Tibial nerve (tissue), 4 donors: ENCODE results near the gene IL1R2. TPM values are rescaled to one million over a fixed set of nuclear protein-coding genes. Genes with fewer than 3 reads are reported as not detected.

Source experiments
- DNase-seq, 2 donors: peaks; one replicate each; pipeline ENCODE4 v3.0.0-alpha.2; 2019; ENCODE audit warnings: low spot score in 2 of 2
- H3K27ac ChIP-seq, 4 donors: fragments of 200-600 bp; sonication (generic) in 3 of 4; one replicate each; pipeline ENCODE4 v1.5.1; 2017 to 2019; ENCODE audit warnings: mild to moderate bottlenecking in 1 of 4
- H3K27me3 ChIP-seq, 2 donors: fragments of 200-600 bp; sonication (generic) in 1 of 2; one replicate each; pipeline versions ENCODE4 v1.5.1 to v1.6.0; 2017 to 2019
- H3K36me3 ChIP-seq, 3 donors: fragments of 200-600 bp; sonication (generic); one replicate each; pipeline ENCODE4 v1.5.1; 2018 to 2019
- H3K4me1 ChIP-seq, 4 donors: fragments of 200-600 bp; sonication (generic) in 3 of 4; one replicate each; pipeline ENCODE4 v1.5.1; 2017 to 2019
- H3K4me3 ChIP-seq, 4 donors: fragments of 200-600 bp; sonication (generic) in 3 of 4; one replicate each; pipeline ENCODE4 v1.5.1; 2017 to 2019; ENCODE audit warnings: mild to moderate bottlenecking in 1 of 4, moderate library complexity in 1 of 4
- H3K9me3 ChIP-seq, 4 donors: fragments of 200-600 bp; sonication (generic) in 3 of 4; one replicate each; pipeline ENCODE4 v1.5.1; 2017 to 2019
- CTCF ChIP-seq, 5 experiments: fragments of 200-600 bp in 3 of 5; fragments of 450-650 bp in 2 of 5; sonication (generic) in 3 of 5; IDR thresholded peaks; one replicate each; pipeline ENCODE4 v1.5.1; 2016 to 2019; ENCODE audit warnings: antibody characterized with exemption in 5 of 5, mild to moderate bottlenecking in 3 of 5, moderate library complexity in 2 of 5
- EP300 ChIP-seq, 2 donors: sonication (generic); formaldehyde crosslinking; IDR thresholded peaks; one replicate each; pipeline ENCODE4 v1.6.1; 2017; ENCODE audit warnings: antibody characterized with exemption in 2 of 2, mild to moderate bottlenecking in 1 of 2
- POLR2A ChIP-seq, 2 donors: fragments of 450-650 bp; IDR thresholded peaks; one replicate each; pipeline ENCODE4 v1.6.1; 2017; ENCODE audit warnings: antibody characterized with exemption in 2 of 2, mild to moderate bottlenecking in 2 of 2, moderate library complexity in 2 of 2
- WGBS, 2 donors: methylation state at CpG; one replicate each; pipeline ENCODE4 v1.1.5; 2018; 5-methylcytosine and 5-hydroxymethylcytosine counted together
- total RNA-seq, 4 donors: library from RNA; depleted of rRNA; stranded (reverse); fragments of >200 nt; gene quantifications; one replicate each; pipeline ENCODE4 v1.1.0, GENCODE V29; 2016

IL1R2 gene
- total RNA-seq, 4 donors from 2014 or later, result 3.6 to 17.7 (median 7.5) TPM

GRCh38 chr2:101983928-101984327, 7.8 kb upstream of the IL1R2 start:
- no peak for DNase-seq
- TF ChIP-seq CTCF (IDR thresholded peaks at IDR 0.05), result peak in 3 of 5 experiments; percentile 24 to 44 (median 27)
- TF ChIP-seq POLR2A (IDR thresholded peaks at IDR 0.05), result no peak
- H3K9me3 ChIP-seq, result no peaks in the 10 kb centered on the region
- peaks cover 0 to 4% (median 0%) of the 10 kb centered on the region in 4 donors for H3K4me1 ChIP-seq
- H3K36me3 ChIP-seq, result no peaks in the 10 kb centered on the region
- WGBS, 2 donors, result 47 to 66% methylated on average over 2 of the region's 2 CpGs
- H3K27ac ChIP-seq, result no peak overlapping the region
- no peaks in the 10 kb centered on the region for H3K27me3 ChIP-seq
- H3K4me3 ChIP-seq, result no peak overlapping the region

DNA sequence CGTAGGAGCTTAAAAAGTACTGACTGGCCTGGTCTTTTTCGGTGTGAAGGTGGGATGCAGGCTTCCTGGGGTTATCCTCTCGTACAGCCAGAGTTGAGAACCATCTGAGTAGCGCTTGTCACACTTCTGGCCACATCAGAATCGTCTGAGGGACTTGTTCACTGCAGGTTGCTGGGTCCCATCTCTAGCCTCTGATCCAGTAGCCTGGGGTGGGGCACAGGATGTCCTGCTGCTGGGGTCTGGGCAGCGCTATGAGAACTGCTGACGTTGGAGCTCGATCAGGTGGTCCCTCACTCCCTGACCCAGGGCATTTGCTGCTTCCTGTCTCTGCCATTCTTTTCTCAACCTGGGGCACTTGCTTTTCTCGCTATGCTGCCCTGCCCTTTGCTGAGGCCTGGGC, 7.1 kb upstream of the IL1R2 start:
- no peaks in the 10 kb centered on the region for H3K36me3 ChIP-seq
- H3K4me3 ChIP-seq, result no peak overlapping the region
- WGBS, 2 donors, result 73 to 78% methylated on average over 9 of the region's 9 CpGs
- H3K4me1 ChIP-seq, result peaks cover 0 to 5% (median 2%) of the 10 kb centered on the region in 4 donors
- no peaks in the 10 kb centered on the region for H3K27me3 ChIP-seq
- DNase-seq, result no peak
- no peaks in the 10 kb centered on the region for H3K9me3 ChIP-seq
- H3K27ac ChIP-seq, result no peak overlapping the region
- TF ChIP-seq POLR2A (IDR thresholded peaks at IDR 0.05) (no peak), EP300 (IDR thresholded peaks at IDR 0.05) (no peak), CTCF (IDR thresholded peaks at IDR 0.05) (no peak)

- Histone ChIP-seq H3K27ac (no peak overlapping the region), H3K9me3 (no peaks in the 10 kb centered on the region), H3K4me1 (peaks cover 0 to 7% (median 2%) of the 10 kb centered on the region in 4 donors), H3K4me3 (no peak overlapping the region), H3K36me3 (no peaks in the 10 kb centered on the region), H3K27me3 (no peaks in the 10 kb centered on the region)
- TF ChIP-seq CTCF (IDR thresholded peaks at IDR 0.05) (no peak), EP300 (IDR thresholded peaks at IDR 0.05) (no peak), POLR2A (IDR thresholded peaks at IDR 0.05) (no peak)
- WGBS, 2 donors, result 77 to 87% methylated on average over 7 of the region's 7 CpGs
- DNase-seq, result no peak
These were observed 6.5 kb upstream of the IL1R2 start for GRCh38 chr2:101985101-101985792.

DNA sequence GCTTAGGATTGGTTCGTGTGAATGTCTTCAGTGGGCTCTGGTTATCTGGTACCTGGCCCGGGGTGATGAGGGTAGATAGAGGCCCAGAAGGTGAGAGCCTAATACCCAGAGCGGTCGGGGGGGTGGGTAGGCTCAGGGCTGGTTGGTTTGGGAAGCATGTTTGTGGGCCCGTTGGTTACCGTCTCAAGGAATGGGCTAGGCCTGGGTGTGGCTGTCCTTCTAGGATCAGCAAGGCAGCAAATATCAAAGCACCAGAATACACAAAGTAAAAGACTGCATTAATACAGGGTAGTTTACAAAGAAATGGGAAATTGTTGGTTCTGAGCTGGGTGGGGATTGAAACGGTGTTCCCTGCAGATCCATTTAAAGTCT, 6.0 kb upstream of the IL1R2 start:
- TF ChIP-seq EP300 (IDR thresholded peaks at IDR 0.05) (no peak), POLR2A (IDR thresholded peaks at IDR 0.05) (no peak), CTCF (IDR thresholded peaks at IDR 0.05) (no peak)
- Histone ChIP-seq H3K9me3 (no peaks in the 10 kb centered on the region), H3K27me3 (no peaks in the 10 kb centered on the region), H3K4me1 (peaks cover 0 to 7% (median 2%) of the 10 kb centered on the region in 4 donors), H3K27ac (no peak overlapping the region), H3K4me3 (no peak overlapping the region), H3K36me3 (no peaks in the 10 kb centered on the region)
- WGBS, 2 donors, result 83 to 89% methylated on average over 7 of the region's 7 CpGs
- DNase-seq, result no peak

- WGBS, 2 donors, result 94 to 95% methylated on average over 4 of the region's 4 CpGs
- no peaks in the 10 kb centered on the region for H3K27me3 ChIP-seq
- H3K4me3 ChIP-seq, result no peak overlapping the region
- H3K36me3 ChIP-seq, result no peaks in the 10 kb centered on the region
- no peak for DNase-seq
- TF ChIP-seq POLR2A (IDR thresholded peaks at IDR 0.05) (no peak), EP300 (IDR thresholded peaks at IDR 0.05) (no peak), CTCF (IDR thresholded peaks at IDR 0.05) (no peak)
- peaks cover 0 to 7% (median 2%) of the 10 kb centered on the region in 4 donors for H3K4me1 ChIP-seq
- H3K9me3 ChIP-seq, result no peaks in the 10 kb centered on the region
- no peak overlapping the region for H3K27ac ChIP-seq
These were observed 5.4 kb upstream of the IL1R2 start for GRCh38 chr2:101986376-101986775.
